Measurements from ENCODE around the gene AADAC. TPM values are rescaled to one million over a fixed set of nuclear protein-coding genes. Genes with fewer than 3 reads are reported as not detected.
"Not testable (repeated sequence)": the region's sequence is repeated elsewhere in the genome, so short reads cannot be mapped to it uniquely, and the experiment has no call there.

The AADAC gene
- total RNA-seq, 1 experiment from 2014 or later = 0.39 TPM

- DNase-seq (ENCODE audit: low read depth) = no peak
Measured at GRCh38 chr3:151796105-151796680, 17.7 kb upstream of the AADAC start.

GRCh38 chr3:151798466-151798865, 15.4 kb upstream of the AADAC start:
- DNase-seq (ENCODE audit: low read depth) = peak; percentile 63

GRCh38 chr3:151800431-151800830, 13.5 kb upstream of the AADAC start:
- no peak for DNase-seq (ENCODE audit: low read depth)

DNA sequence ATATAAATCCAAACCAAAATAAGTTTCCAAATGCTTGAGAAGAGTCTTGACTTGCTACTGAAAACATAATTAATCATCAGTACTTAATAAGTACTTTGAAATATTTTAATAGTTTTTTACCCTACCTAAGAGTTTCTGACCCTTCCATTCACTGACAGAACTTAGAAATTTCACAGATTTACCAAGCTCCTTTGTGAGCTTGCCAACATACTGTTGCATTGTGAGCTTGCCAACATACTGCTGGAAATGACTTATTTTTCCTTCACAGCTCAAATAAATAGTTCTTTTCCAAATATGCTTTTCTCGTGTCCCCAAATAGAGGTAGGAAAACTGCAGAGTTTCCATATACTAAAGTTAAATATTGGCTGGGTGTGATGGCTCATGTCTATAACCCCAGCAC, 9.6 kb upstream of the AADAC start:
- no peak for DNase-seq (ENCODE audit: low read depth)

DNA sequence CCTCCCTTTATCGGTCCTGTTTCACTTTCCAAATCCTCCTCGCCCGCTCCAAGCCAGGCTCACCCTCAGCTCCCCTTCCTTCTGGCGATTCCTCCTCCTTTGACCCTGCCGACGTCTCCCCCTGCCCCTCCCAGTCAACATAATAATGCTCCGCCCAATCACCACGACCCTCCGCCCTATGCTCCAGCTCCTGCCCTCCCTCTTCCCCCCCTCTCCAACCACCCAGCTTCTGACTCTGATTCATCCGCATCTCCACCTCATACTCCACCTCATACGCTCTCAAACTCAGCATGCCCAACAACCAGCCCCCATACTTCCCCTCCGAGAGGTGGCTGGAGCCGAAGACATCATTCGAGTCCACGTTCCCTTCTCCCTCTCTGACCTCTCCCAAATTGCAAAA, 7.1 kb upstream of the AADAC start:
- no peak for DNase-seq (ENCODE audit: low read depth)

DNA sequence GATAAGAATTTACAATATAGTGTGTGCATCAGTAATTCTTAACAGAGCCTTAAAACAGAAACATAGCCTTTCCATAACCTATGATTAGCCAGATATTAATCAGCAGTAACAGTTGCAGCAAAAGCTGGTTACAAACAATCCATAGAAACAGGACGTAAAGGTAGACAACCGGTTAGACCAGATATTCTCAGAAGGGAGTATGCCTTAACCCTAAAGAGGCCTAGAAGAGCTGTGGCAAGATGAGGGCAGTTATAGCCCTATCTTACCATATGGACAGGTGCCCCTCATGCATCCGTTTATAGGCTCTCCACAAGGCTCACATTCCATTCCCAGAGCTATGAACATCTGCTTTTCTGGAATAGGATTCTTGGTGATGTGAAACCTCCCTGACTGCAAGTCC, 5.0 kb upstream of the AADAC start:
- not testable (repeated sequence) for DNase-seq (ENCODE audit: low read depth)

- DNase-seq (ENCODE audit: low read depth) = no peak
Measured at GRCh38 chr3:151811474-151811873, 2.4 kb upstream of the AADAC start.

DNA sequence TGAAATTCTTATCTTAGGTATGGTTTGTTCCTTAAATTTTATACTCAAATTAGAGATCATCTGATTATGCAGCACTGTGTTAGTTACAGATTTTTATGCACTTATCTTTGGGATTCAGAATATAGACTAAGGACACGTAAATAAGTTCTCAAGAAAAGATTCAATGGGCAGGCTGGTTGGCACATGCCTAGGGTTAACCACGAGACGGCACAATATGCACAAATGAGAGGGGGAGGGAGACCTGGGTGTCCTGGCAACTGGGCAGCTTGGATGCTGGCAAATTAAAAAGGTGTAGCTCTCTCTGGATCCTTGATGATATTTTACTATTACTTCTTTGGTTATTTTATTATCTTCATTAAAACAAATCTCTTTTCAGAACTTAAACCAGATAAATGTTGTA, 672 bp downstream of the AADAC start:
- DNase-seq (ENCODE audit: low read depth) = no peak

DNA sequence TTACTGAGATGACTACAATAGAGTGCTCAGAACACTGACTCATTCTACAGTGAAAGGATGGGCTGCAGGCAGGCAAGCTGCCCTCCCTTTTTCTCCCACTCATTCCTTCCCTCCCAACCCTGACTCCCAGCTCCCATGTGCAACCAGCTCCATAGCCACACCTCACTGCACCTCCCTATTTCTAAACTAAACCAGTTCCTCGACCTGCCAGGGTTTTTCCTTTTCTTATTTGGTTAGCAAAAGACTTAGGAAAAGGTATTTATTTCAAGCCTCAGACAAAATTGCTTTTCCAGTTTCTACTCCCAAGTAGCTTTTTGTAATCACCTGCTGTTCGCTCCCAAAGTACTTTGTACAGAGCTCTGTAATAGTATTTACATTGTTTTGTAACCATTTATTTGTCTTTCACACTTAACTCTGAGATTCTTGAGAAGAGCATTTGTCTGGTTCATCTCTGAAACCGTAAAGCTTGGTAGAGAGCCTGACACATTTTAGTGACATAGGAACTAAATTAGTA, 2.2 kb downstream of the AADAC start:
- DNase-seq (ENCODE audit: low read depth) = peak; percentile 73

DNA sequence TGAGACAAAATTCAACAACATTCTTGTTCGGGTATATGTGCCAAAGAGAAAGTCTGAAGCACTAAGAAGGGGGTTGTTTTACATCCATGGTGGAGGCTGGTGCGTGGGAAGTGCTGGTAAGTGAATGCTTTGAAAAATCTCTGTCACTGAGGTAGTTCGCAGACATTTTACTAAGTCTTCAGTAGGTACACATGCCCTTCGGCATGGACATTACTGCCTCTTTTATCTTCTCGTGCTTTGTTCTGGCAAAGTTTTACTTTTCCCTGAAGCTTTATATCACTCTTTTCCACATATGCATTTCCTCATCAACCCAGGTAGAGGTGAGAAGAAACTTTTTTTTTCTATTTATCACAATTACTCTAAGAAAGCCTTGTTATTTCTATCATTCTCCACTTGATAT, 3.6 kb downstream of the AADAC start:
- no peak for DNase-seq (ENCODE audit: low read depth)

- DNase-seq (ENCODE audit: low read depth) = no peak
Measured at GRCh38 chr3:151818361-151818760, 4.4 kb downstream of the AADAC start.

GRCh38 chr3:151819910-151820309, 6.0 kb downstream of the AADAC start:
- no peak for DNase-seq (ENCODE audit: low read depth)

DNA sequence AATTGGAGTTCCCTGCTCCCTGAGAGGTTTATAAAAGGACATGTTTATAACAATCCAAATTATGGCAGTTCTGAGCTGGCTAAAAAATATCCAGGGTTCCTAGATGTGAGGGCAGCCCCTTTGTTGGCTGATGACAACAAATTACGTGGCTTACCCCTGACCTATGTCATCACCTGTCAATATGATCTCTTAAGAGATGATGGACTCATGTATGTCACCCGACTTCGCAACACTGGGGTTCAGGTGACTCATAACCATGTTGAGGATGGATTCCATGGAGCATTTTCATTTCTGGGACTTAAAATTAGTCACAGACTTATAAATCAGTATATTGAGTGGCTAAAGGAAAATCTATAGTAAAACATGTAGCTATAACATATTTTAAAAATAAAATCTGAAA, 13.9 kb downstream of the AADAC start:
- DNase-seq (ENCODE audit: low read depth) = peak; percentile 58

GRCh38 chr3:151835751-151836525, 22.0 kb downstream of the AADAC start:
- DNase-seq (ENCODE audit: low read depth) = peak; percentile 86

DNA sequence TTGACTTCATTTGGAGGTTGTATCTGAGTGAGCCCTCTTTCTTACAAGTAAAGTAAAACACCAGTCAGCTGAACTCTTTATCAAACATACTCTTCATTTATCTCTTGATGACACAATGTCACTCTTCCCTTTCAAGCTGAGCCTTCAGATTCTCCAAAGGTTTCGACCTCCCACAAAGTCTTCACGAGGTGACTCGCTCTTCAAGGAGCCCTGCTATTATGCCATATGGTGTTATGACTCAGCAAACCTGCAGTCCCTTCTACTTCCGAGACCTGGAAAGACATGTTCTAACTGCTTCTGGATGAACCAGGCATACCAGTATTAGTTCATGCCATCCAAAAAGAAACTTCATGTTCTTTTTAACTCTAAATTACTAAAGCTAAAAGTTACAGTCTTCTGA, 23.1 kb downstream of the AADAC start:
- DNase-seq (ENCODE audit: low read depth) = peak; percentile 95

- DNase-seq (ENCODE audit: low read depth) = peak; percentile 89
Measured at GRCh38 chr3:151838574-151839312, 24.8 kb downstream of the AADAC start.

GRCh38 chr3:151839313-151839631, 25.4 kb downstream of the AADAC start:
- peak; percentile 26 for DNase-seq (ENCODE audit: low read depth)

GRCh38 chr3:151841801-151842200, 27.9 kb downstream of the AADAC start:
- peak; percentile 69 for DNase-seq (ENCODE audit: low read depth)

DNA sequence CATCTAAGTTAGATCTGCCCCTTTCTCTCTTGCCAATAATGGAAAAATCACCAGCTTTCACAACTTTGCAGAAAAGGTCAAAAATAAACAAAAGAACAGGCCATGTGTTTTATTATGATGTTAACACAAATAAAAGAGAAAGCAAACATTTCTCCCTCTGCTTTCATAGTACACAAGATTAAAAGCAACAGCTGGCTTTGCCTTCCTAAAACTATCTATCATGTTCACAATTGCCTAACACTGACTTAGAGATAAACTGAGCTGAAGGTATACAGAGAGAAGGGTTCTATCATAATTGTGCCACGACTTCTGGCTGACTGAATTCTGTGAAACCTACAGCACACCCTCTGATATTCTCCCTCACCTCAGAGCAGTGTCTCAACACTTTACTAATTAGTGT, 29.4 kb downstream of the AADAC start:
- DNase-seq (ENCODE audit: low read depth) = no peak

GRCh38 chr3:151845306-151845905, 31.5 kb downstream of the AADAC start:
- no peak for DNase-seq (ENCODE audit: low read depth)

DNA sequence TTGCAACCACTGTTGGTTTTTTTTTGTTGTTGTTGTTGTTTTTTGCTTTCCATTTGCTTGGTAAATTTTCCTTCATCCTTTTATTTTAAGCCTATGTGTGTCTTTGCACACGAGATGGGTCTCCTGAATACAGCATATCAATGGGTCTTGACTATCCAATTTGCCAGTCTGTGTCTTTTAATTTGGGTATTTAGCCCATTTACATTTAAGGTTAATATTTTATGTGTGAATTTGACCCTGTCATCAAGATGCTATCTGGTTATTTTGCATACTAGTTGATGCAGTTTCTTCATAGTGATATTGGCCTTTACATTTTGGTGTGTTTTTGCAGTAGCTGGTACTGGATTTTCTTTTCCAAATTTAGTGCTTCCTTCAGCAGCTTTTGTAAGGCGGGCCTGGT, 36.1 kb downstream of the AADAC start:
- not testable (repeated sequence) for DNase-seq (ENCODE audit: low read depth)

DNA sequence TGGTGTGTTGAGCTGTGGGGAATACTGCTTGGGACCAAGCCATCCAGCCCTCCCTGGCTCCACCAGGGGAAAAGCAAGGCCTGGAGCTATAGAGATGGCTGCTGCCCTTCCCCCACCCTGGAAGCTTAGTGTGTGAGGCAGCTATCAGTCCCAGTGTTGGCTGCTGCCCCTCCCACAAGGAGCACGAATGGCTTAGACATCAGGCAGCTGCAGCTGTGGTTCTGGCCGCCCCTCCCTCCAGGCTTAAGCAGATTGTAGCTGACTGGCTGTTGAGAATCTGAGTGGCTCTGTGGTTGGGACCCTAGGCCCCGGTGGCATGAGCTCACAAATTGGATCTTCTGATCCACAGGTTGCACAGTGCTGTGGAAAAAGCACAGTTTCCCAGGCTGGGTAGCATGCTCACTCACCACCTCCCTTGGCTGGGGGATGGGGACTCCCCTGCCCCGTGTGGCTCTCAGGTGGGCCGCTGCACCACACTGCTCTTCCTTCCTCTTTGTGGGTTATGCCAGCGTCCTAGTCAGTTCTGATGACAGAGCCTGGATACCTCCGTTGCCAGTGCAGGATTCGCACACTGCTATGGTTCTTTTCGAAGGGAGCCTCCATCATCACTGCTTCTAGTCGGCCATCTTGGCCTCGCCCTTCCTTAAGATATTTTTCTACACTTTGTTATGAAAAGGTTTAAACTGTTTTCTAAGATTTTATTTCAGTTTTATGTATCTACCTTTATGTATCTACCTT, 38.3 kb downstream of the AADAC start:
- DNase-seq (ENCODE audit: low read depth) = no peak

Data from M059J (cell line).